Measurements from ENCODE around the gene OXTR. TPM values are rescaled to one million over a fixed set of nuclear protein-coding genes. Genes with fewer than 3 reads are reported as not detected.

The OXTR gene
- total and polyA plus RNA-seq, 2 experiments from 2014 or later = 128 to 340 TPM

DNA sequence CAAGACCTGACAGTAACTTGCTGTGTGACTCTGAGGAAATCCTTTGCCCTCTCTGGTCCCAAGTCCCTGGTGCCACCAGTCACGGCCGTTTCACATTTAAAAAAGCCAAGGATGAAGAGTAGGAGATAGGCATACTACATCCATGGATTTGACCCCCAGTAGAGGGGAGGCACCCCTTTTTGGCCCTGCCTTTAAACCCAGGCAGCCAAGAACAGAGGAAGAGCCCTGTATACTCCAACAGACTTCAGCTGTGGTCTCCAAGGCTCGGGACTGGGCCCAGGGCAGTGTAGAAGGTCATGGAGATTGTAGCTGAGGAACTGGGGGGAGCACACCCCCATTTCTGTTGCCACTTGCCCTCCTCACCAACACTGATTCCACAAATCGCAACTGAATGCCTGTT is 32.1 kb downstream of the OXTR start:
- no peak for DNase-seq
- no peak overlapping the region for H3K4me2 ChIP-seq (ENCODE audit: unreplicated experiment)
- WGBS, 2 experiments (ENCODE audit: low coverage in 1 of 2, low lambda C conversion rate in 2 of 2, missing lambda C conversion rate in 2 of 2) = 92 to 99% methylated on average over 4 of the region's 4 CpGs

DNA sequence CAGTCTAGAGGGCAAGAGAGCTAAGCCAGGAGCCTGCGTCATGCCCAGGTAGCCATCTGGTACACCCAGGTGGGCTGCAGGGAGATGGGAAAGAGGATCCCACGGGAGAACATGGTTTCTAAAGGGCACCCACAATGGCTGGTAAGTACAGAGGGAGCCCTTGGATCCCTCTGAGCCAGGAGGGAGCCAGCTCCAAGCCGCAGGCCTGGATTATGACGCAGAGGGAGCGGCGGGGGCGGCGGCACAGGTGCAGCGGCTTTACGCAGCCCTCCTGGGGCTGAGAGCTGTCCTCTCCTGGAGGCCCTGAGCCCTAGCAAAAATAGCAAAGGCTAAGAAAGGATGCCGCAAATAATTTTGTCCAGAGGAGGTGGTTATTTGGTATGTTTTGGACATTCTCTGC is 33.0 kb downstream of the OXTR start:
- H3F3A ChIP-seq (ENCODE audit: insufficient read depth) = peaks cover 19% of the 10 kb centered on the region
- no peaks in the 10 kb centered on the region for H4K20me1 ChIP-seq (ENCODE audit: insufficient read depth)
- no peak for DNase-seq
- H3K79me2 ChIP-seq (ENCODE audit: insufficient read depth) = no peaks in the 10 kb centered on the region
- H3K27me3 ChIP-seq (replicated peaks; ENCODE audit: insufficient read depth) = no peaks in the 10 kb centered on the region
- 92 to 95% methylated on average over 11 of the region's 11 CpGs for WGBS, 2 experiments (ENCODE audit: low coverage in 1 of 2, low lambda C conversion rate in 2 of 2, missing lambda C conversion rate in 2 of 2)
- H3K27ac ChIP-seq = no peak overlapping the region
- H3K4me2 ChIP-seq (ENCODE audit: unreplicated experiment) = no peak overlapping the region
- TF ChIP-seq EZH2 (IDR thresholded peaks at IDR 0.05; ENCODE audit: insufficient read depth, poor library complexity, severe bottlenecking) (no peak), EZH2phosphoT487 (IDR thresholded peaks at IDR 0.05; ENCODE audit: insufficient read depth, low read depth) (no peak)
- in situ Hi-C loops (cut with MboI) = no loop called here
- H3K4me1 ChIP-seq (ENCODE audit: insufficient read depth) = peaks cover 19% of the 10 kb centered on the region
- no peak overlapping the region for H2AFZ ChIP-seq
- no peak overlapping the region for H3K4me3 ChIP-seq
- no peaks in the 10 kb centered on the region for H3K9me2 ChIP-seq (ENCODE audit: insufficient read depth)
- no peaks in the 10 kb centered on the region for H3K9me3 ChIP-seq (ENCODE audit: low read depth)
- H3K9ac ChIP-seq = no peak overlapping the region
- no peaks in the 10 kb centered on the region for H3K36me3 ChIP-seq (ENCODE audit: low read depth)

More for the DNA sequence above, 32.1 kb downstream of the OXTR start:
- Histone ChIP-seq H3K9me2 (ENCODE audit: insufficient read depth) (no peaks in the 10 kb centered on the region), H4K20me1 (ENCODE audit: insufficient read depth) (no peaks in the 10 kb centered on the region), H3K4me3 (no peak overlapping the region), H2AFZ (no peak overlapping the region), H3F3A (ENCODE audit: insufficient read depth) (peaks cover 26% of the 10 kb centered on the region), H3K9ac (no peak overlapping the region), H3K27me3 (replicated peaks; ENCODE audit: insufficient read depth) (no peaks in the 10 kb centered on the region), H3K4me1 (ENCODE audit: insufficient read depth) (peaks cover 27% of the 10 kb centered on the region), H3K27ac (no peak overlapping the region), H3K79me2 (ENCODE audit: insufficient read depth) (no peaks in the 10 kb centered on the region), H3K9me3 (ENCODE audit: low read depth) (no peaks in the 10 kb centered on the region), H3K36me3 (ENCODE audit: low read depth) (no peaks in the 10 kb centered on the region)
- in situ Hi-C loops (cut with MboI) = no loop called here
- TF ChIP-seq EZH2phosphoT487 (IDR thresholded peaks at IDR 0.05; ENCODE audit: insufficient read depth, low read depth) (no peak), EZH2 (IDR thresholded peaks at IDR 0.05; ENCODE audit: insufficient read depth, poor library complexity, severe bottlenecking) (no peak)

DNA sequence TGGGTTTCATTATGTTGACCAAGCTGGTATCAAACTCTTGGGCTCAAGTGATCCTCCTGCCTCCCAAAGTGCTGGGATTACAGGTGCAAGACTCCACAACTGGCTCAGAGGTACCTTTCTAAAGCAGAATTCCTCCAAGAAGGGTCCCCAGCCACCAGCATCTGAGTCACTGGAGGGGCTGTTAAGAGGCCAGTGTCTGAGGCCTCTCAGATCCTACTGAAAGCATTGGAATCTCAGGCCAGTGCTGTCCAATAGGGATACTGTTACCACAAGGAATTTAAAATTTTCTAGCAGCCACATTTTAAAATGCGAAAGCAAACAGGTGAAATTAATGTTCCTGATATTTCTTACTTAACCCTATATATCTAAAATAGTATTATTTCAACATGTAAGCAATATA is 34.5 kb downstream of the OXTR start:
- Histone ChIP-seq H3K27me3 (replicated peaks; ENCODE audit: insufficient read depth) (no peaks in the 10 kb centered on the region), H4K20me1 (ENCODE audit: insufficient read depth) (no peaks in the 10 kb centered on the region), H3K4me2 (ENCODE audit: unreplicated experiment) (no peak overlapping the region), H3K4me1 (ENCODE audit: insufficient read depth) (peaks cover 11% of the 10 kb centered on the region), H3K36me3 (ENCODE audit: low read depth) (no peaks in the 10 kb centered on the region), H3K9me2 (ENCODE audit: insufficient read depth) (no peaks in the 10 kb centered on the region), H3K27ac (no peak overlapping the region), H3K9me3 (ENCODE audit: low read depth) (no peaks in the 10 kb centered on the region), H3K9ac (no peak overlapping the region), H2AFZ (no peak overlapping the region), H3K4me3 (no peak overlapping the region), H3F3A (ENCODE audit: insufficient read depth) (peaks cover 8% of the 10 kb centered on the region), H3K79me2 (ENCODE audit: insufficient read depth) (no peaks in the 10 kb centered on the region)
- no peak for DNase-seq
- no peak for TF ChIP-seq EZH2phosphoT487 (IDR thresholded peaks at IDR 0.05; ENCODE audit: insufficient read depth, low read depth)
- TF ChIP-seq EZH2 (IDR thresholded peaks at IDR 0.05; ENCODE audit: insufficient read depth, poor library complexity, severe bottlenecking) = no peak
- 98 to 100% methylated on average over 1 of the region's 1 CpG for WGBS, 2 experiments (ENCODE audit: low coverage in 1 of 2, low lambda C conversion rate in 2 of 2, missing lambda C conversion rate in 2 of 2)
- in situ Hi-C loops (cut with MboI) = no loop called here

- 0 out of 2 replicates have a peak, but pooled peaks cover 6% of the 10 kb centered on the region for H3K4me1 ChIP-seq (ENCODE audit: insufficient read depth)
- in situ Hi-C loops (cut with MboI) = no loop called here
- TF ChIP-seq EZH2phosphoT487 (IDR thresholded peaks at IDR 0.05; ENCODE audit: insufficient read depth, low read depth) (no peak), EZH2 (IDR thresholded peaks at IDR 0.05; ENCODE audit: insufficient read depth, poor library complexity, severe bottlenecking) (no peak)
- no peak for DNase-seq
- H3K4me2 ChIP-seq (ENCODE audit: unreplicated experiment) = no peak overlapping the region
- H3K4me3 ChIP-seq = no peak overlapping the region
- H3K79me2 ChIP-seq (ENCODE audit: insufficient read depth) = no peaks in the 10 kb centered on the region
- H3K9me2 ChIP-seq (ENCODE audit: insufficient read depth) = no peaks in the 10 kb centered on the region
- H3K9me3 ChIP-seq (ENCODE audit: low read depth) = no peaks in the 10 kb centered on the region
- H3F3A ChIP-seq (ENCODE audit: insufficient read depth) = peaks cover 4% of the 10 kb centered on the region; the same call in 1 of the 2 replicates
- H3K9ac ChIP-seq = no peak overlapping the region
- H3K27ac ChIP-seq = no peak overlapping the region
- H3K27me3 ChIP-seq (replicated peaks; ENCODE audit: insufficient read depth) = no peaks in the 10 kb centered on the region
- H3K36me3 ChIP-seq (ENCODE audit: low read depth) = no peaks in the 10 kb centered on the region
- no peaks in the 10 kb centered on the region for H4K20me1 ChIP-seq (ENCODE audit: insufficient read depth)
- no peak overlapping the region for H2AFZ ChIP-seq
- 83 to 87% methylated on average over 16 to 18 of the region's 19 CpGs for WGBS, 2 experiments (ENCODE audit: low coverage in 1 of 2, low lambda C conversion rate in 2 of 2, missing lambda C conversion rate in 2 of 2)
Measured at GRCh38 chr3:8734137-8734878, 35.1 kb downstream of the OXTR start.
